ENCODE measurements around the gene DDX23.

DDX23 gene

DNA sequence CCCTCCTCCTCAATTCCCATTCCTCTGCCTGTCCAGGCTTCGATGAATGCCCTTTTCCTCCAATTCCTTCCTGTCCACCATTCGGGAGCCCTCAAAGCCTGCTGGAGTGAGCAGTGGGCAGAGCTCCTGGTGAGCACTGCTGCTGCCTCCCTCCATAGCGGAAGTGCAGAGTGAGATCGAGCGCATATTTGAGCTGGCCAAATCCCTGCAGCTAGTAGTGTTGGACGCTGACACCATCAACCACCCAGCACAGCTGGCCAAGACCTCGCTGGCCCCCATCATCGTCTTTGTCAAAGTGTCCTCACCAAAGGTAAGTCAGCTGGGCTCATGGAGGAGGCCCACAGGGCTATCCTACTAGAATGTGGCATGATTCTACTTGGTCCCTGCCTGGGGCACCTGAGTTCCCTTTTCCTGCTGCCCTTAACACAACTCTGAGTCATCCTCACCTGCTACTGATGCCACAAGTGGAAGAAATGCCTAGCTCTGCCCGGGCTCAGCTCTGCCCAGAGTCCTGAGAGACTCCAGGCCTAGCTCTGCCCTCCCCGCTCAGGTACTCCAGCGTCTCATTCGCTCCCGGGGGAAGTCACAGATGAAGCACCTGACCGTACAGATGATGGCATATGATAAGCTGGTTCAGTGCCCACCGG lies 25.6 kb downstream of the DDX23 start:
- no peaks in the 10 kb centered on the region for H3K9me3 ChIP-seq (ENCODE audit: severe bottlenecking)
- H3K36me3 ChIP-seq (ENCODE audit: low read depth): peaks cover 26% of the 10 kb centered on the region
- H3K27ac ChIP-seq (ENCODE audit: poor library complexity, severe bottlenecking): no peak overlapping the region
- H3K4me1 ChIP-seq (ENCODE audit: insufficient read depth, poor library complexity, severe bottlenecking): no peaks in the 10 kb centered on the region
- TF ChIP-seq CTCF (IDR thresholded peaks at IDR 0.05; ENCODE audit: poor library complexity, severe bottlenecking): no peak
- H3K27me3 ChIP-seq (ENCODE audit: insufficient read depth, poor library complexity, severe bottlenecking): no peaks in the 10 kb centered on the region
- H3K4me3 ChIP-seq (ENCODE audit: severe bottlenecking): no peak overlapping the region
- ATAC-seq (ENCODE audit: low read depth): peak; percentile 62
- no peak for DNase-seq (ENCODE audit: low spot score)

DNA sequence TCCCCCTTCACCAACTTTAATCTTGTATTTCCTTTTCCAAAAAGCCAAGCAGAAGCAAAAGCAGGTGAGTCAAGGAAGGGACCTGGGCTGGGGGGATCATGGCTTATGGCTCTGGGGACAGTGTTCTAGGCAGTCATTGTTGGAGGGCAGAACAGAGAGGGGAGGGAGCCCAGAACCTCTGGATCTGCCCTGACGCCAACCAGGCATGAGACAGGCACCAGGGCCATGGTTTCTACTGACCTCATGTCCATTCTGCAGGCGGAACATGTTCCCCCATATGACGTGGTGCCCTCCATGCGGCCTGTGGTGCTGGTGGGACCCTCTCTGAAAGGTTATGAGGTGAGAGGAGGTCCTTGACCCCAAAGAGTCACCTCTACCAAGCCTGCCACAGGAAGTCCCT lies 27.1 kb downstream of the DDX23 start:
- no peak for ATAC-seq (ENCODE audit: low read depth)
- no peaks in the 10 kb centered on the region for H3K27me3 ChIP-seq (ENCODE audit: insufficient read depth, poor library complexity, severe bottlenecking)
- no peak for TF ChIP-seq CTCF (IDR thresholded peaks at IDR 0.05; ENCODE audit: poor library complexity, severe bottlenecking)
- H3K9me3 ChIP-seq (ENCODE audit: severe bottlenecking): no peaks in the 10 kb centered on the region
- no peak overlapping the region for H3K4me3 ChIP-seq (ENCODE audit: severe bottlenecking)
- H3K4me1 ChIP-seq (ENCODE audit: insufficient read depth, poor library complexity, severe bottlenecking): no peaks in the 10 kb centered on the region
- peaks cover 18% of the 10 kb centered on the region for H3K36me3 ChIP-seq (ENCODE audit: low read depth)
- DNase-seq (ENCODE audit: low spot score): no peak
- no peak overlapping the region for H3K27ac ChIP-seq (ENCODE audit: poor library complexity, severe bottlenecking)

DNA sequence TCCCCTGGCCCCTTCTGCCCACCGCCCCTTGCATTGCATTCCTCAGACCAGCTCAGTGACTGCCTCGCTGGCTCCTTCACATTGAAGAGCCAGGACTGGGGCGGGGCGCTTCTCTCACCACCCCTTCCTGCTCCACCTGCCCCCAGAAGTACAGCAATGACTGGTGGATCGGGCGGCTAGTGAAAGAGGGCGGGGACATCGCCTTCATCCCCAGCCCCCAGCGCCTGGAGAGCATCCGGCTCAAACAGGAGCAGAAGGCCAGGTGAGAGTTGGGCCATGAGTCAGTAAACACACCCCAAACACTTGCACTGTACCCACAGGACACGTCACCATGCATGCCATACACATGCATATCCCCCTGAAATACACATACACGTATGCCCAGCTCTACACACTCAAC lies 27.9 kb downstream of the DDX23 start:
- no peaks in the 10 kb centered on the region for H3K9me3 ChIP-seq (ENCODE audit: severe bottlenecking)
- ATAC-seq (ENCODE audit: low read depth) (peak; percentile 17; the same call in 2 of the 3 replicates), DNase-seq (ENCODE audit: low spot score) (no peak)
- H3K4me1 ChIP-seq (ENCODE audit: insufficient read depth, poor library complexity, severe bottlenecking): no peaks in the 10 kb centered on the region
- no peak for TF ChIP-seq CTCF (IDR thresholded peaks at IDR 0.05; ENCODE audit: poor library complexity, severe bottlenecking)
- no peak overlapping the region for H3K4me3 ChIP-seq (ENCODE audit: severe bottlenecking)
- no peak overlapping the region for H3K27ac ChIP-seq (ENCODE audit: poor library complexity, severe bottlenecking)
- peaks cover 12% of the 10 kb centered on the region for H3K36me3 ChIP-seq (ENCODE audit: low read depth)
- no peaks in the 10 kb centered on the region for H3K27me3 ChIP-seq (ENCODE audit: insufficient read depth, poor library complexity, severe bottlenecking)

- Histone ChIP-seq H3K27ac (ENCODE audit: poor library complexity, severe bottlenecking) (no peak overlapping the region), H3K36me3 (ENCODE audit: low read depth) (peaks cover 12% of the 10 kb centered on the region), H3K9me3 (ENCODE audit: severe bottlenecking) (no peaks in the 10 kb centered on the region), H3K27me3 (ENCODE audit: insufficient read depth, poor library complexity, severe bottlenecking) (no peaks in the 10 kb centered on the region), H3K4me3 (ENCODE audit: severe bottlenecking) (no peak overlapping the region), H3K4me1 (ENCODE audit: insufficient read depth, poor library complexity, severe bottlenecking) (no peaks in the 10 kb centered on the region)
- TF ChIP-seq CTCF (IDR thresholded peaks at IDR 0.05; ENCODE audit: poor library complexity, severe bottlenecking): no peak
- ATAC-seq (ENCODE audit: low read depth): no peak
- no peak for DNase-seq (ENCODE audit: low spot score)
These were observed 28.7 kb downstream of the DDX23 start for GRCh38 chr12:48823281-48823680.

DNA sequence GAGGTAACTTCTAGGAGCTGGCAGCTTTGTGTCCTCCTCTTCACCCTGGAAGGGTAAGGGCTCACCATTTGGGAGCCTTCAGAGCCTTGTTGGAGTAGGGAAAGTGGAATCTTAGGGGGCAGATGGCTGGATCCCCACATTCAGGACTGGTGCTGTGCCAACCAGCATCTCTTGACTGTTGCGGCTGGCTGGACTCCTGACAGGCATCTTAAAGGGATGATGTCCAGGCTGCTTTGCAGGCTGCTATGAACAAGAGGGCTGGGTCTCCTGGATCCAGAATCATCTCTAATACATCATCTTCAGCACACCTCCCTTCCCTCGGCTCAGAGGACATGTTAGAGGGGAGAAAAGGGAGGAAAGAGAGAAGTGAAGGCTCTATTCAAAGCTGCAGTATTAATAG lies 29.3 kb downstream of the DDX23 start:
- ATAC-seq (ENCODE audit: low read depth) (no peak), DNase-seq (ENCODE audit: low spot score) (no peak)
- Histone ChIP-seq H3K36me3 (ENCODE audit: low read depth) (peaks cover 12% of the 10 kb centered on the region), H3K27me3 (ENCODE audit: insufficient read depth, poor library complexity, severe bottlenecking) (no peaks in the 10 kb centered on the region), H3K9me3 (ENCODE audit: severe bottlenecking) (no peaks in the 10 kb centered on the region), H3K4me3 (ENCODE audit: severe bottlenecking) (no peak overlapping the region), H3K27ac (ENCODE audit: poor library complexity, severe bottlenecking) (no peak overlapping the region), H3K4me1 (ENCODE audit: insufficient read depth, poor library complexity, severe bottlenecking) (no peaks in the 10 kb centered on the region)
- no peak for TF ChIP-seq CTCF (IDR thresholded peaks at IDR 0.05; ENCODE audit: poor library complexity, severe bottlenecking)

Data from RWPE2 (cell line).